ACC112 (cell line): ENCODE data around the gene RAB2B.

ENCODE experiments used
- H2AFZ ChIP-seq: fragments of 200-600 bp; sonication (generic); one replicate; pipeline ENCODE4 v1.6.0; 2017; ENCODE audit warnings: antibody characterized with exemption, low read length; ENCODE audit not compliant: unreplicated experiment
- H3K27ac ChIP-seq: fragments of 200-600 bp; sonication (generic); 2 replicates; pipeline ENCODE4 v1.5.1; 2014; ENCODE audit warnings: low read depth, mild to moderate bottlenecking, antibody characterized with exemption, low read length, moderate library complexity
- H3K27me3 ChIP-seq: fragments of 200-600 bp; sonication (generic); 2 replicates; pipeline ENCODE4 v1.6.1; 2014; ENCODE audit warnings: mild to moderate bottlenecking, antibody characterized with exemption, low read length, moderate library complexity, mixed read lengths; ENCODE audit not compliant: insufficient read depth
- H3K36me3 ChIP-seq: fragments of 200-600 bp; sonication (generic); 2 replicates; pipeline ENCODE4 v1.6.1; 2016; ENCODE audit warnings: mild to moderate bottlenecking, antibody characterized with exemption, low read length, moderate library complexity, mixed read lengths; ENCODE audit not compliant: insufficient read depth
- H3K4me1 ChIP-seq: fragments of 200-600 bp; sonication (generic); one replicate; pipeline ENCODE4 v1.6.1; 2016; ENCODE audit warnings: low read length, mixed read lengths; ENCODE audit not compliant: insufficient read depth, unreplicated experiment, control insufficient read depth
- H3K4me3 ChIP-seq: fragments of 200-600 bp; sonication (generic); 2 replicates; pipeline ENCODE4 v1.5.1; 2014; ENCODE audit warnings: mild to moderate bottlenecking, low read depth, low read length
- H3K79me2 ChIP-seq: fragments of 200-600 bp; sonication (generic); one replicate; pipeline ENCODE4 v1.6.0; 2016; ENCODE audit warnings: low read length; ENCODE audit not compliant: control insufficient read depth, unreplicated experiment, insufficient read depth

RAB2B gene

DNA sequence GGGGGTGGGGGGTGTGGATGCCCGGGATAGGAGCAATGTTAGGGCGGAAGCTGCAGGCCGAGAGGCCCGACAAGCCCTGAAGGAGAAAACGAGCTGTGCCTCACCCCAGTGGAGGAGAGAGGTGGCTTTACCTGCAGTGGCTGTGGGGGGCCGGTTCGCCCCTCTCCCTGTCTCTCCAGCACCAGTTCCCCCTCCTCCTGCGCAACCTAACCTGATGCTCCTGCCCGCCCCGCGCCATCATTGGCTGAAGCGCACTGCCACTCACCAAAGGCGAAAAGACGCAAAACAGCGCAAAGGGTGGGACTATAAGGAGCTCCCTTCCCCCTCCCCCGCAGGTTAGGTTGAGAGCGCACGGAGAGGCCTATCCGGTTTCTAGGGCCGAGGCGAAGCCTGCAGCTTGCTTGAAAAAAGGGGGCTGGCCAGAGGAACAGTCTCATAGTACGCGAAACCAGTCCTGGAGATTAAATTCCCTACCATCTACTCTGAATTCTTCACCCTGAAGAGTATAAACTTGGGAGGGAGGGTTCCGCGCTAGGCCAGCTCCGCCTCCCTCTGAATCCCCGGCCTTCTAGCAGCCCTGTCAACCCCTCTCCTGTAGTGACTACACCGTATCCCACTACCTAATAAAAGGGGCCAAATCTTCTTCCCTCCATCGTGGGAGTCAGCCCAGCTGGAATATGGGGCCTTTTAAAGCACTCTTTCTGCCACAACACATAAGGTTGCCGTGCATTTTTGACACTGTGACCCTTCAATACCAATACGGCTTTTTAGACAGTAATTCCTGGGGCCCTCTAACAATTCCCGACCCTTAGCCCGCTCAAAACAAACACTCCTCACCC, 39.5 kb downstream of the RAB2B start:
- H3K27ac ChIP-seq = peak overlapping the region; percentile 78
- peaks cover 9% of the 10 kb centered on the region for H3K4me1 ChIP-seq
- H2AFZ ChIP-seq = peak overlapping the region; percentile 93
- no peaks in the 10 kb centered on the region for H3K27me3 ChIP-seq
- peak overlapping the region; percentile 95 for H3K4me3 ChIP-seq
- peaks cover 84% of the 10 kb centered on the region for H3K79me2 ChIP-seq
- no peaks in the 10 kb centered on the region for H3K36me3 ChIP-seq

DNA sequence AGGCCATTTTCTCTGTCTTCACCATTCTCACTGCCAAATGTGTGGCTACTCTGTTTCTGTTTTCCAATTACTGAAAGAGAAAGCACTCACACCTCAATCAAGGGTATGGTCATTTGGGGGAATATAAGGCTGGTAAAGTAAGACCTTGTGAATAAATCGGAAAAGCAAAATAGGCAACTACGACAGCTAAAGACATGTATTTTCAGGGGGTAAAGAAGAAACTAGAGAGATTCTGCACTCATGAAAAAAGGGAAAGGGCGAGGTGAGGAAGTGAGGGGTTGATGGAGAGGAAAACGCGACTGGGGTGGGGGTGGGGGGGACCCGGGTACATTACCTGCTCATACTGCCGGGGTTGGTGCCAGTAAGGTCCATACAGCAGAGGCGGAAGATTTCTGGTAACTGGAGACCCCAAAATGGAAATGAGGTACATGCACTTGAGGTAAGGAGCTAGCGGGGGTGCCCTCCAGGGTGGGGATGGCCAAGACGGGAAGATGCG, 40.1 kb downstream of the RAB2B start:
- H2AFZ ChIP-seq = peak overlapping the region; percentile 93
- H3K79me2 ChIP-seq = peaks cover 83% of the 10 kb centered on the region
- H3K36me3 ChIP-seq = peaks cover 2% of the 10 kb centered on the region; the same call in 1 of the 2 replicates
- H3K4me1 ChIP-seq = peaks cover 9% of the 10 kb centered on the region
- no peaks in the 10 kb centered on the region for H3K27me3 ChIP-seq
- H3K4me3 ChIP-seq = peak overlapping the region; percentile 95
- 0 out of 2 replicates have a peak overlapping the region, but pooled peaks have one; percentile 78 for H3K27ac ChIP-seq

GRCh38 chr14:21431126-21431525, 45.6 kb downstream of the RAB2B start:
- H3K27me3 ChIP-seq = no peaks in the 10 kb centered on the region
- H3K4me3 ChIP-seq = no peak overlapping the region
- H3K36me3 ChIP-seq = peaks cover 42% of the 10 kb centered on the region
- H3K27ac ChIP-seq = no peak overlapping the region
- H3K79me2 ChIP-seq = peaks cover 66% of the 10 kb centered on the region
- no peak overlapping the region for H2AFZ ChIP-seq
- peaks cover 2% of the 10 kb centered on the region for H3K4me1 ChIP-seq

DNA sequence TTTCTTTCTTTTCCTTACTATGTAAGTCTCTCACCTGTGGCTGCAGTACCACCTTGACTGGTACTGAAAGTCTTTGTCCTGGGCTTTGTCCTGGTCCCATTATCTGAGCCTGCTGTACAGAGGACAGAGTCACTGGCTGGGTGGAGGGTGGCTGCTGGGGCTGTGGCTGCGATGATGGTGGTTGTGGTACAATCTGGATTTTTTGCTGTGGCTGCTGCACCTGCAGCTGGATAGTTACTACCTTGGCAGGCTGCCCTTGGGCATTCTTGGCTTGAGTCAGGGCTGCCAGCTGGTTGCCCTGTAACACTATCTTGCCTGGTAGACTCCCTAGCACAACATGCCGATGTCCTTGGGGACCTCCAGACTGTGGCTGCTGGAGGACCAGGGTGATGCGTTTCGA, 47.8 kb downstream of the RAB2B start:
- Histone ChIP-seq H3K4me3 (no peak overlapping the region), H3K79me2 (peaks cover 44% of the 10 kb centered on the region), H2AFZ (no peak overlapping the region)

DNA sequence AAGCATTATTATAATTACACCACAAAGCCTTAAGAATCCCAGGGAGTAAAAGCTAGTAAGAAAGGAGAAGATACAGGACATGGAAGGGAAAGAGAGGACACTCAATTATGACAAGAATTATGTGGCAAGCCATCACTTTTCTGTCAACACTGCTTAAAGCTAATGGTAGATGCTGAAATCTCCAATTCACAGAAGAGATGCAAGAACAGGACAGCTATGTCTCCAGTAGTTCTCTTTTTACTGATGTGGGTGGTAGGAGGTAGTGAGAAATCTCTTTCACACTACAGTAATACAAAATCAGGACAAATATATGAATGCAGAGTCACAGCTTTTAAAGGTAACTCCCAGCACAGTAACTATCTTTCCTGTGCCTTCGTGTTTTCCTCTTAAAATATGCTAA, 50.1 kb downstream of the RAB2B start:
- H3K27me3 ChIP-seq = no peaks in the 10 kb centered on the region
- H3K36me3 ChIP-seq = peaks cover 65% of the 10 kb centered on the region
- no peak overlapping the region for H2AFZ ChIP-seq
- H3K27ac ChIP-seq = no peak overlapping the region
- H3K4me1 ChIP-seq = no peaks in the 10 kb centered on the region
- H3K4me3 ChIP-seq = no peak overlapping the region
- H3K79me2 ChIP-seq = peaks cover 24% of the 10 kb centered on the region

More for the DNA sequence above, 47.8 kb downstream of the RAB2B start:
- no peaks in the 10 kb centered on the region for H3K27me3 ChIP-seq
- H3K4me1 ChIP-seq = no peaks in the 10 kb centered on the region
- H3K27ac ChIP-seq = no peak overlapping the region
- peaks cover 57% of the 10 kb centered on the region for H3K36me3 ChIP-seq

GRCh38 chr14:21419528-21419927, 57.2 kb downstream of the RAB2B start:
- H3K27ac ChIP-seq = no peak overlapping the region
- no peak overlapping the region for H2AFZ ChIP-seq
- no peaks in the 10 kb centered on the region for H3K79me2 ChIP-seq
- no peak overlapping the region for H3K4me3 ChIP-seq
- no peaks in the 10 kb centered on the region for H3K27me3 ChIP-seq
- no peaks in the 10 kb centered on the region for H3K4me1 ChIP-seq
- peaks cover 30% of the 10 kb centered on the region for H3K36me3 ChIP-seq

DNA sequence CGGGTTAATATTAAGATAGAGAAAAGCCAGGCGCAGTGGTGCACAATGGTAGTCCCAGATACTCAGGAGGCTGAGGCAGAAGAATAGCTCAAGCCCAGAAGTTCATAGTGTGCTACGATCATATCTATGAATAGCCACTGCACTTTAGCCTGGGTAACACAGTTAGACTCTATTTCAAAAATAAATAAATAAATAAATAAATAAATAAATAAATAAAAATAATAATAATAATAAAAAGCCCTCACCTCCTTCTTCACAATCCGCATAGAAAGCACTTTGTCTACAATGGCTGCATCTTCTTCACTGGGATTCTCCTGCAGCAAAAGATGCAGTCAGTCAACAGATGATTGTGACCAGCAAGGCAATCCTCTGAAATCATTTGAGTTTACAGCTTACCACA, 61.4 kb downstream of the RAB2B start:
- H3K4me1 ChIP-seq = no peaks in the 10 kb centered on the region
- H3K27me3 ChIP-seq = no peaks in the 10 kb centered on the region
- no peak overlapping the region for H2AFZ ChIP-seq
- H3K36me3 ChIP-seq = peaks cover 42% of the 10 kb centered on the region
- no peak overlapping the region for H3K27ac ChIP-seq
- H3K4me3 ChIP-seq = no peak overlapping the region
- H3K79me2 ChIP-seq = no peaks in the 10 kb centered on the region

- Histone ChIP-seq H3K4me1 (peaks cover under 1% of the 10 kb centered on the region), H3K27me3 (no peaks in the 10 kb centered on the region), H3K27ac (no peak overlapping the region), H3K36me3 (peaks cover 53% of the 10 kb centered on the region), H3K79me2 (no peaks in the 10 kb centered on the region), H3K4me3 (no peak overlapping the region), H2AFZ (no peak overlapping the region)
These were observed 62.6 kb downstream of the RAB2B start for GRCh38 chr14:21414137-21414631.
